ENCODE data around the gene PEX26.
"Not testable (repeated sequence)": the region's sequence is repeated elsewhere in the genome, so short reads cannot be mapped to it uniquely, and the experiment has no call there.

Gene PEX26

DNA sequence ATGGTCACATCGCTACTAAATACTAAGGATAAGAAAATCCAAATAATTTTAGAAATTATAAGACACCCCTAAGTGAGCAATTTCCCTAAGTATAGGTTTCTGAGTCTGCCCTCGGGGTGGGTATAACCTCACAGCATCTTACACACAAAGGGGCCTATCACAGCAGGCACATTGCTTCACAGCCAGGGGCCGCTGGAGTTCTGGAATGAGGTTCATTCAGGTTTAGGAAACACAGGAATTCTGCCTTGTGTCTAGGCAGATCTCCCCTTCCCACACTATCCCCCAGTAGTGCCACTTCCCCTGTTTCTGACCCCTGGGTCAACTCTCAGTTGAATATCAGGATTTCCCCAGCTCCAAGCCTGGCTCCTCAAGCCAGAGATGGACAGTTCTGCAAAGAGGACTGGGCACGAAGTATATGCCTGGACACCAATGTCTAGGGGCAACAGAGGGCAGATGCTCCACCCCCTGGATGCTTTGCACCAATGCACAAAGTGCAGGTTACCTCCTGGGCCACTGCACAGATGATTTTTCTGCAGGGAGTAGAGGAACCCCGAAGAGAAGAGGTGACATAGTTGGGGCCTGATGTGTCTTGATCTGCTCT, 44.3 kb downstream of the PEX26 start:
- no peak for DNase-seq

DNA sequence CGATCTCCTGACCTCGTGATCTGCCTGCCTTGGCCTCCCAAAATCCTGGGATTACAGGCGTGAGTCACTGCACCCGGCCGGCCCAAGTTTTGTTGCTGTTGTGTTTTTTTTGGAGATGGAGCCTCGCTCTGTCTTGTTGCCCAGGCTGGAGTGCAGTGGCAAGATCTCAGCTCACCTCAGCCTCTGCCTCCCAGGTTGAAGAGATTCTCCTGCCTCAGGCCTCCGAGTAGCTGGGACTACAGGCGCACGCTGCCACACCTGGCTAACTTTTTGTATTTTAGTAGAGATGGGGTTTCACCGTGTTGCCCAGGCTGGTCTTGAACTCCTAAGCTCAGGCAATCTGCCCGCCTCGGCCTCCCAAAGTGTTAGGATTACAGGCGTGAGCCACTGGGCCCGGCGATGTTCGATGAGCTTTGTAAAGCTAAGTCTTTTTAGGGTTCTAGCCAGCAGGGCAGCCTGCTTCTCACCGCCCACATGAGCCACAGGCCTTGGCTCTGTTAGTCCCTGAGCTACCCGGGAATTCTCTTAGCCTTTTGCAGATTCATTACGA, 45.8 kb downstream of the PEX26 start:
- not testable (repeated sequence) for DNase-seq

DNA sequence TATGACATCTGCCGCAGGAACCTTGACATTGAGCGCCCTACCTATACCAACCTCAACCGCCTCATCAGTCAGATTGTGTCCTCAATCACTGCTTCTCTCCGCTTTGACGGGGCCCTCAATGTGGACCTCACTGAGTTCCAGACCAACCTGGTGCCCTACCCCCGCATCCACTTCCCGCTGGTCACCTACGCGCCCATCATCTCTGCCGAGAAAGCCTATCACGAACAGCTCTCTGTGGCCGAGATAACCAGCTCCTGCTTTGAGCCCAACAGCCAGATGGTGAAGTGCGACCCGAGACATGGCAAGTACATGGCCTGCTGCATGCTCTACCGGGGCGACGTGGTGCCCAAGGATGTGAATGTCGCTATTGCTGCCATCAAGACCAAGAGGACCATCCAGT, 48.8 kb downstream of the PEX26 start:
- DNase-seq, result no peak

GRCh38 chr22:18130018-18130417, 52.2 kb downstream of the PEX26 start:
- no peak for DNase-seq

DNA sequence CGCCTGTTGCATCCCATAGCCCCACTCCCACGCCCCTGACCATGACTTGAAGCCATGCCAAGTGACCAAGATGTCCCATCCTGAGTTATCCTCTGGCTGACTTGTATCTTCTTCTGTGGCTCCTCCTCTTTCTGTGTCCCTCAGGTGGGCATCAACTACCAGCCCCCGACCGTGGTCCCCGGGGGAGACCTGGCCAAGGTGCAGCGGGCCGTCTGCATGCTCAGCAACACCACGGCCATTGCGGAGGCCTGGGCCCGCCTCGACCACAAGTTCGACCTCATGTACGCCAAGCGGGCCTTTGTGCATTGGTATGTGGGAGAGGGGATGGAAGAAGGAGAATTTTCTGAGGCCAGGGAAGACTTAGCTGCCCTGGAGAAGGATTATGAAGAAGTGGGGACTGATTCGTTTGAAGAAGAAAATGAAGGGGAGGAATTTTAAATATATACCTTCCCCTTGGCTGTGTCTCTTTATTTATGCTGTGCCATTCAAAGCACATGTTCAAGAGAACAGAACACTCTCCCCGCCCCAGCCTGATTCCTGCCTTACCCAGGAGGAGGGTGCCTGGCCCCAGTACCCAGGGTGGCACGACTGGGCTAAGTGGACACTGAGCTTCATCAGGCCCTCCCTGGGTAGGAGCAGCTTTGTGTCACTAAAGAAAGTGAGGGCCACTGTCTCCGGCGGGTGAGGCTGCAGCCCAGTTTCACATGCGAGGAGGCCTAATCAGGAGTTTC, 53.1 kb downstream of the PEX26 start:
- no peak for DNase-seq

DNA sequence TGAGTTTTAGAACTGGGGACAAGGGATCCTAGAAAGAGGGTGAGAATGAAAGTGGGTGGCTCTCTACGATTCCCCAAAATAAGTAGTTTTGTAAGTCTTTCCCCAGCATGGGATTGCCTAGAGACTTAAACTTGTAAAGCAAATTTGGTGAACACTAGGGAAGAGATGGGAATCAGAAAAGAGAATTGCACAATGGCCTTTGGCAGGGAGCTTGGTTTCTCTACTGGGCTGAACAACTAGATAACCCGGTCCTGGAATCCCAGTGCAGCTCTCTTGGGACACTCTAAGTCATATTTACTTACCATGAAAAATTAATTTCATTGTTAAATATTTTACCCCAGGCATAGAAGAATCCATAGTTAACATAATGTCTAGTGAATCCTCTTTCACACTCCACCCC, 55.7 kb downstream of the PEX26 start:
- DNase-seq, result no peak

DNA sequence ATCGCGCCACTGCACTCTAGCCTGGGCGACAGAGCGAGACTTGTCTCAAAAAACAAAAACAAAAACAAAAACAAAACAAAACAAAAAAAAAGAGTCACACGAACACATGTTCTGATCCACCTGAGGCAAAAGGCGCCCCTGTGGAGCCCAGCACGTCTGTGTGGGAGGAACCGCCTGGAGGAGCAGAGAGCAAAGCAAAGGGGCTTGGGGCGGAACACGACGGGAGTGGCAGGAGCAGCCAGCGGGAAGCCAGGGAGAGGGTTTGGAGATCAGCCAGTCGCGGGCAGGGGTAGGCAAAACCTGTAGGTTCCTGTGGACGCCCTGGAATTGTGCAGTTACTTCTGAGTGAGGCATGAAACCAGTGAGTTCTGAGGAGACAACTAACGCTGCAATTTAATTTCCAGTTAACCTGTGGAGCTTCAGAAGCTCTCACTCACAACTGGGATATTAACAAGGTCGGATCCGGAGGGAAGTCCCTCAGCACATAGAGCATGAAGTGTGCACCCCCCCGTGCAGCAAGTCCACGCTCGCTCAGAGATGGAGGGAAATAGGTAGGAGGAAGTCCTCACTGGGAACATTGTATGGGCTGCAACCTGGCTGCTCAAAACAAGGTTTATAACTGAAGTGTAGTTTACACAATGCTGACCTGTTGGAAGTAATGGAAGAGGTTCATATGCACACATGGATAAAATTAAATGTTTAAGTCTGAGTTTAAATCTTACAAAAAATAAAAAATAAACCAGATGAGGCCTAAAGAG, 59.0 kb downstream of the PEX26 start:
- DNase-seq, result no peak

DNA sequence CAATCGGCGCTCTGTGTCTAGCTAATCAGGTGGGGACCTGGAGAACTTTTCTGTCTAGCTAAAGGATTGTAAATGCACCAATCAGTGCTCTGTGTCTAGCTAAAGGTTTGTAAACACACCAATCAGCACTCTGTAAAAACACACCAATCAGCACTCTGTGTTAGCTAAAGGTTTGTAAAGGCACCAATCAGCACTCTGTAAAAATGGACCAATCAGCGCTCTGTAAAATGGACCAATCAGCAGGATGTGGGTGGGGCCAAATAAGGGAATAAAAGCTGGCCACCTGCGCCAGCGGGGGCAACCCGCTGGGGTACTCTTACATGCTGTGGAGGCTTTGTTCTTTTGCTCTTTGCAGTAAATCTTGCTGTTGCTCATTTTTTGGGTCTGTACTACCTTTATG, 63.2 kb downstream of the PEX26 start:
- DNase-seq, result not testable (repeated sequence)

- no peak for DNase-seq
Measured at GRCh38 chr22:18144105-18144504, 66.3 kb downstream of the PEX26 start.

- no peak for DNase-seq
Measured at GRCh38 chr22:18145676-18146388, 68.0 kb downstream of the PEX26 start.

GRCh38 chr22:18146389-18146753, 68.6 kb downstream of the PEX26 start:
- no peak for DNase-seq

DNA sequence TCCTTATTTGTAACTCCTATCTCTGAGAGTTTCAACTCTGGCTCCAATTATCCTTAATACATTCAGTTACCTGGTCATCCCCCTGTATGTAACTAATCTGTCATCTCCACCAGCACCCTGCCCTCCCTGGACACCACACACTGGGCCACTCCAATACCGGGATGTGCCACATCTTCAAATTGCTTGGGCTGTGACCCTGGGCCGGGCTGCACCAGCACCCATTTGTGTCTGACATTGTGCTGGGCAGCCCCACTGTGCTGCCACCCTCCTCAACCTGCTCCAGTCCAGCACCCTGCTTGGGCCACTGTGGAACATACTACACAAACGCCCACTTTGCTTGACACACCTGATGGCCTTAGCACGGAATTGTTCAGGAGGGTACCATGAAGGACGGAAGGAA, 70.0 kb downstream of the PEX26 start:
- DNase-seq, result no peak

DNA sequence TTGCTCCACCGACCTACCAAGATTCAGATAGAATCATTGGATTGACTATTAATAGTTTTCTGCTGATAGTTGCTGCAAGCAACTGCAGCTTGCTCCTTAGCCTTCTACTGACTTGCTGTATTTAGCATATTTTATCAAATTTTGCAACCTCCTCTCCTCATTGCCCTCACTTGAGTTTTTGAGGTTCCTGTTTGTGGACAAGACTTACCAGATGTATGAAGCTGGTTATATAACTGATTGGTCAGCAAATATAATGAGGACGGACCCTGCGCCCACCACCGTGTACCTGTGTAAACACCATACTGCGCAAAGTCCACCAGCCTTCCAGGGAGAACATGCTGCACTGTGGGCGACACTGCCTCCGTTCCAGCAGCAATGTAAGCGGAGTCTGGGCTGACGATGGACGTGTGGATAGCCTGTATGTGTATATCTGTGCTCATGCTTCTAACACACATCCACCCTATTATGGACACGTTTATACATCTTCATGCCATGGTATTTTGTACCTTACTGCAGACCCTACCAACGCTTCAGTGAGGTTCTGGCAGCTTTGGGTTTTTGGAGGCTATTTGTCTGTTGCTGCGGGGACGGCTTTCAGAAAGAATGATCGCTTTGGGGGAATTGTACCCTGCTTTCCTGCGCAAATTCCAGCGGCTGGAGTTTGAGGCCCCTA, 70.6 kb downstream of the PEX26 start:
- no peak for DNase-seq

DNA sequence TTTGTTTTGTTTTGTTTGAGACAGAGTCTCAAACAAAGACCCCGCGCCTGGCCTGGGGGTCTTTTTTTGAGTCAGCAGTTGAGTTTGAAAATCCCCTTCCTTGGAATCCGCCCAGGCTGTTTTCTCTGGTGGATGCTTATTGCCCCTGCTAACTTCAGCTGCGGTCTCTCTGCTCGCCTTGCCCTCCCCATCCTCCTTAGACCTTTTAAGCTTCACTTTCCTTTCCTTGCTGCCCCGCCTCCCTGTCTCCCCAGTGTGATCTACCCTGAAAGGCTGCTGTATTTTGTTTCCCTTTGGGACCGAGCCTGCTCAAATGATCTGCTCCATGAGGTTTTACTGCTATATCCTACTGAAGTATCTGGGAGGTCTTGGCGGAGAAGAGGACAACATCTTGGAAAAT, 74.7 kb downstream of the PEX26 start:
- no peak for DNase-seq

GRCh38 chr22:18154821-18155390, 77.1 kb downstream of the PEX26 start:
- DNase-seq, result peak; percentile 2
